ENCODE data around the gene SLC17A1.

DNA sequence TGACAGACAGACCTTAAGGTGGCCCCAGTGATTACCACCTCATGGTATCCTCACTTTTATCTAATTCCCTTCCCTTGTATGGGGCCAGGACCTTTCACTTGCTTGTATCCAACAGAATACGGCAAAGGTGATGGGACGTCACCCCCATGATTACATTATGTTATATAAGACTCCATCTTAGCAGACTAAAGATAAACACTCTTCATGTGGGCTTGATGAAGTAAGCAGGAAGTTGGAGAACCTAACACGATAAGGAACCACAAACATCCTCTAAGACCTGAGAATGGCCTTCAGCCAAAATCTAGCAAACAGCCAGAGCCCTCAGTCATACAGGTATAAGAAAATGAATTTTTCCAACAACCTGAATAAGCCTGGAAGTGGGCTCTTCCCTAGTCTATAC lies 34.2 kb upstream of the SLC17A1 start:
- TF ChIP-seq YY1 (IDR thresholded peaks at IDR 0.05; ENCODE audit: insufficient read depth, insufficient read length) (no peak), ZNF274 (IDR thresholded peaks at IDR 0.05; ENCODE audit: low read depth, low read length) (no peak), SUZ12 (IDR thresholded peaks at IDR 0.05; ENCODE audit: extremely low read depth, insufficient read depth, insufficient read length) (no peak)
